SIG-M5 treated with dmso at 0.1 percent for 504 hours (cell line): ENCODE results near the gene ARHGAP8.

ENCODE experiments used
- DNase-seq: peaks from one replicate; lab custom pipeline; 2025; ENCODE audit not compliant: unreplicated experiment; lab: John Stamatoyannopoulos, UW

The ARHGAP8 gene

GRCh38 chr22:44752285-44753188 is at the start of gene ARHGAP8:
Gene ARHGAP8 (plus strand): TSS chr22:44752575. CDS start chr22:44786528, 33,953 bp downstream.
- no peak for DNase-seq

- no peak for DNase-seq
Measured at GRCh38 chr22:44703255-44703870, 49.0 kb upstream of the ARHGAP8 start.

DNA sequence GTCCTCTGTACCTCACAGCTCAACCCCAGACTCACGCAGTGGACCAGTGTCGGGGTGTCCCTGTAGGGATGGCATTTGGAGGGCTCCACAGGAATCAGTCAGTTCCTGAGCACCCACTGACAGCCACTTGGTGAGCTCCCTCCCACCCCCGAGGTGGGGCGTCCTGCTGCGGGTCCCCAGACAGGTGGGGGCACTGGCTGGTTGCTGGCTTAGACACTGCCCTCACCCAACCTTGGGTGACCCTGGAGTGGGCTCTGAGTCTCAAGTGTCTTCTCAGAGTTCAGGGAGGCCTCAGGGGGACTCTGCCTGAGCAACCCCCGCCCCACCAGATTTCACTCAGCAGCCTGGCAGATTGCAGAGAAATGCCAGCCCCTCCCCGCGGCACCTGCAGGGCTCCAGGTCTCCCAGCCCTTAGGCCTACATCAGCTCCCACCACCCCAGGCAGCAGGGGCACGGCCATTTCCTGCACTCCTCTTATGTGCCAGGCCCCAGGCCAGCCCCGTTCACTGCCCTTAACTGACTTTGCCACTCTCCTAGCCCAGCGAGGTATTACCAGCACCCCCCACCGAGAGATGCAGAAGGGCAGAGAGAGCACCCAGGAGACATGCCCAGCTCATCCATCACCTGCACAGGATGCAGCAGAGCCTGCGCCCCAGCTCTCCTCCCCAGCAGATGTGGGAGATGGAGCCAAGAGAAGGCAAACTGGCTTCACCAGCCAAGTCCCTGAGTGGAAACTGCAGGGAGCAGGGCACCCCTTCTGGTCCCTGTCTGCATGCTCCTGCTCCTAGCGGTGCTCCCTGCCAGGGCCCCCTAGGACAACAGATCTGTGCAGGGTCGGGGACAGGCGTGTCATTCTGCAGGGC is 48.0 kb upstream of the ARHGAP8 start:
- no peak for DNase-seq

DNA sequence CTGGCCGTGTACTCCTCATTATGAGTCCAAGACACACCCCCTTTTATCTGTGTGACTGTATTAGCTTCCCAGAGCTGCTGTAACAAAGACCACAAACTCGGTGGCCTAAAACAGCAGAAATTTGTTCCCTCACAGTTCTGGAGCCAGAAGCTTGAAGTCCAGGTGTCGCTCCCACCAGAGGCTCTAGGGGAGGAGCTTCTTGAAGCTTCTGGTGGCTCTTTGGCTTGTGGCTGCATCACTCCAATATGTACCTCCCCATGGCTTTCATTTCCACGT is 47.4 kb upstream of the ARHGAP8 start:
- DNase-seq, result no peak

DNA sequence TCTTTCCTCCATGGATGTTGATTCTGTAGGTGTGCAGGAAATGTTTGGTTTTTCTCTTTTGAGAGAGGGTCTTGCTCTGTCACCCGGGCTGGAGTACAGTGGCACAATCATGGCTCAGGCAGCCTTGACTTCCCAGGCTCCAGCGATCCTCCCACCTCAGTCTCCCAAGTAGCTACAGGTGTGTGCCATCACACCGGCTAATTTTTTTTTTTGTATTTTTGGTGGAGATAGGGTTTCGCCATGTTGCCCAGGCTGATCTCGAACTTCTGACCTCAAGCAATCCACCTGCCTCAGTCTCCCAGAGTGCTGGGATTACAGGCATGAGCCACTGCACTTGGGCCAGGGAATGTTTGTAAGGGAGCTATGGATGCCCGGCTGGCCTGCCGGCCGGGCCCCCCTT is 45.9 kb upstream of the ARHGAP8 start:
- DNase-seq, result no peak

DNA sequence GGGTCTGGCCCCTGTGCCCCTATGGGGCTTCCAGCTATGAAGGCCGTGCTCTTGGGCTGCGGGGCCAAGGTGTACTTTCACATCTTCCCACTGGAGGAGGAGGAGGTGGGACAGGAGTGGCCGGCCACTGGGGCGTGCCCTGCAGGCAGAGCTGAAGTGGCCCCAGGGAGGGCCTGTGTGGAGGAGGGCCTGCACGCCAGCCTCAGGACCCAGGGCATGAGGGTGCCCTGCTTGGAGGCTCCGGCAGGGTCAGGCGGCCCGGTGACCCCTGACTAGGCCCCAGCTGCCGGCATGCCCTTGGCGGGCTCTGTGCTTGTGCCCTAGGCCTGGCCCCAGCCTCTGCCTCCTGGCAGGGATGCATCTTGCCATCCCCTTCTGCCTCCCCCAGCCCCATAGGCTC is 45.2 kb upstream of the ARHGAP8 start:
- no peak for DNase-seq

GRCh38 chr22:44707752-44708151 is 44.6 kb upstream of the ARHGAP8 start:
- no peak for DNase-seq

- no peak for DNase-seq
Measured at GRCh38 chr22:44709881-44710392, 42.4 kb upstream of the ARHGAP8 start.

GRCh38 chr22:44710474-44711240 is 41.7 kb upstream of the ARHGAP8 start:
- DNase-seq, result no peak

DNA sequence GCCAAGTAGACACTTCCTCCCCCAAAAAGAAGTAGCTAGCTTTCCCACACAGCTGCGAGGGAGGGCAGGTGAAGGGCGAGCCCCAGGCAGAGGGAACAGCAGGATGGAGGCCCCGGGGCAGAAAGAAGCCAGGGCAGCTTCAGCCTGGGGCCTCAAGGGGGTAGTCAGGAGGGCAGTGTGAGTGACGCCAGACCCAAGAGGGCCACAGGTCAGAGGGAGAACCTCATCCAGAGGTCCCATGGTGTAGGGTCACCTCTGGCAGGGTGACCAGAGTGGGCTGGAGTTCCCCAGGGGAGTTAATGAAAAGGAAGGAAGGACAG is 41.2 kb upstream of the ARHGAP8 start:
- no peak for DNase-seq

DNA sequence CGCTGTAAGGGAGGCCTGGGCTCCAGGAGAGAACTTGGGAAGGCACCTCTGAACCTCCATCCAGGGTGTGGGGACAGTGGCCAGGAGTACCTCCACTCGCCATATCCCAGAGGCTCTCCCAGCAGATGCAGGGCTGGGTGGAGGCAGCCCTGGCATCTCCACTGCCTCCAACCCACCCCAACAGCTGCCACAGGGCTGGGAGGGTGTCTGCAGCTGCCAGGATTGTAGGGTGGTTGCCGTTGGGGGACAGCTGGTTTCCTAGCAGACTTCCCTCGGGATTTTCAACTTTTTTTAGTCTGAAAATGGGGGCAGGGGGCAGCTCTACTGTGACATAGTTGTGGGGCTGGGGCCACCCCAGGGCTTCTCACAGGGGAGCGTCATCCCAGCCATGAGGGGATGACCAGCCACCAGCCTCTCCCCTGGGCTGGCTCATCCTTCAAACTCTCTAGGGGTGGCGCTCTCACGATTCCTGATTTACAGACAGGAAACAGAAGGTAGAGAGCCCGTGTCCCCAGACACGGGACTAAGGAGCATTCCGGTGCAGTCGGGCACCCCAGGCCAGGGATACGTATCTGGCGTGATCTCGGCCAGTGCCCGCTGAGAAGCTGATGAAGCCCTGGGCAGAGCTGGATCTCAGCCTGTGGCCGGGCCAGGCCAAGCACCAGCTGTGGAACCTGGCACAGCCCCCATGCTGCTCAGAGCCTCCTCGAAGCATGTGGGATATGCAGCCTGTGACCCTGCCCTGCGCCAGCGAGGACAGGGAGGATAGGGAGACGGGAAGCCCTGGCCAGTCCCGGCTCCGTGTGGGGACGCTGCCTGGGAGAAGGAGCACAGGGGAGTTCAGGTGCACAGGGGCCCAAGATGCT is 40.5 kb upstream of the ARHGAP8 start:
- DNase-seq, result no peak

GRCh38 chr22:44712962-44713361 is 39.4 kb upstream of the ARHGAP8 start:
- DNase-seq, result no peak

- no peak for DNase-seq
Measured at GRCh38 chr22:44714703-44715350, 37.5 kb upstream of the ARHGAP8 start.

DNA sequence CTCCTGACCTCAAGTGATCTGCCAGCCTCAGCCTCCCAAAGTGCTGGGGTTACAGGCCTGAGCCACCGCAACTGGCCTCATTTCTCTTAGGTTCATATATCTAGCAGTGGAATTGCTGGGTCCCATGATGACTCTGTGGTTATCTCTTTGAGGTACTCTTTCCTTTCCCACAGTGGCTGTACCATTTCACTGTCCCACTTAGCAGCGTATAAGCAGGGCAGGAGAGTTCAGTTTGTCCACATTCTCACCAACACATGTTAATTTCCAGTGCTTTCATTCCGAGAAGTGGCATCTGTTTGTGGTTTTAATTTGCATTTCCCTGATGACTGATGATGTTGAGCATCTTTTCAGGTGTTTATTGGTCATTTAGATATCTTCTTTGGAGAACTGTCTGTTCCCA is 34.0 kb upstream of the ARHGAP8 start:
- no peak for DNase-seq

GRCh38 chr22:44719586-44720368 is 32.6 kb upstream of the ARHGAP8 start:
- DNase-seq, result no peak

DNA sequence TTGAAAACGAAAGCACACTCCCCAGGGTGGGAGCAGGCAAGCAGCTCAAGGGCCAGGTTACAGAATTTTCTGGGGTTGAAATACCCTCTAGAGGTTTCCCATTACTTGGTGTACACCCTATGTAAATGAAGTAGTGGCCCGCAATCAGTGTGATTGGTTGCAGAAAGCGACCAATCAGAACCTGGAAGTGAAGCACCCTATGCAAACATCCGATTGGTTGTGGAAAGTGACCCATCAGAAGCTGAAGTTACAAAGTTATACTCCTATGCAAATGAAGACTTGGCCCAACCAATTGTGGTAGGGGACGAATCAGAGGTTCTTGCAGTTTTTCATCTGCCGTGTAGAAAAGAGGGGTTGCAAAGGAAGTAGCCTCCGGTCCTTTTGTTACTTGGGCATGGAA is 31.2 kb upstream of the ARHGAP8 start:
- peak; percentile 2 for DNase-seq

GRCh38 chr22:44722611-44723010 is 29.8 kb upstream of the ARHGAP8 start:
- DNase-seq, result no peak

DNA sequence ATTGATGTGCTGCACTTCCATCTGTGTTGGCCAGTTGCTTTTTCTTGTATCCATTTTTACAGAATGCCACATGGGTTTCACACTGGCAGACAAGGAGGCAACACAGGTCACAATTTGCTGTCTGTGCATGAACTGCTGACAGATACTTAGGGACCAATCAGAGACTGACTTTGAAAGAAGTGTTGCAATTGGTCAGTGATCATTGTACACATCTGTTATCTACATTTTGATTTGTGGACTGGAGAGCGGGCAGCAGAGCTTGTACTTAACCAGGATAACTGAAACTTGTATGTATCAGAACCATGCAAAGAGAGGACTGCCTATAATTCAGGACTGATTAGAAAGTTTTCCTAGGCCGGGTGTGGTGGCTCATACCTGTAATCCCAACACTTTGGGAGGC is 28.6 kb upstream of the ARHGAP8 start:
- peak; percentile 6 for DNase-seq

DNA sequence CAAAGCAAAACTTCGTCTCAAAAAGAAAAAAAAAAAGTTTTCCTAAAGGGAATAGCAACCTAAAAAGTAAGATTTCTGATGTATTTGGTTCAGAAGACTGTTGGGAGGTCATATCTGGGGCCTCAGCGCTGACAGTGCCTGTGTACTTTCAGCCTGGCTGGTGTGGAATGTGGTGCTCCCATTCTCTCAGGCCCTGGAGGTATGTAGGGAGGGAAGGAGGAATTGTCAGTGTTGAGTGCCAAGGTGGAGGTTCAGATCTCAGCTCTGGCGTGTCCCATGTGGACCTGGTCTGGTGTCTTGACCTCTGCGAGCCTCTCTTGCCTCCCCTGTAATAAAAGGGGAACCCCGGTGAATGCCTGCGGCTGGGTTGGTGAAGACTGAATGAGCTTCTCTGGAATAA is 28.0 kb upstream of the ARHGAP8 start:
- no peak for DNase-seq
